K562 (cell line): ENCODE results near the gene IL37. TPM values are rescaled to one million over a fixed set of nuclear protein-coding genes. Genes with fewer than 3 reads are reported as not detected.

Experiments used
- ZNF551 ChIP-seq: fragments of 250-450 bp; sonication (Bioruptor Pico); IDR thresholded peaks from 2 replicates; pipeline ENCODE4 v1.5.0; 2021; ENCODE audit warnings: mild to moderate bottlenecking, moderate library complexity
- polyA plus RNA-seq, 8 experiments: library from polyadenylated mRNA; depleted of rRNA in 4 of 8; stranded (reverse) in 5 of 8; unstranded in 3 of 8; fragments of >200 nt; fragmentation: Nextera tagmentation in 2 of 8; fragmentation: Illumina TruSeq in 1 of 8; extraction: Ambion mirVana in 2 of 8; extraction: Trizol in 1 of 8; gene quantifications; 2 replicates each; pipeline versions ENCODE4 v1.2.1 to v1.2.3, GENCODE V29; 2011 to 2014; ENCODE audit warnings: inconsistent platforms in 1 of 8, missing spikeins in 1 of 8
- total RNA-seq, 7 experiments: library from RNA; depleted of rRNA in 6 of 7; stranded (reverse); fragments of >200 nt in 6 of 7; fragmentation: Illumina TruSeq in 2 of 7; extraction: Trizol in 2 of 7; gene quantifications; 2 replicates each; pipeline versions ENCODE4 v1.2.1 to v1.2.3, GENCODE V29; 2011 to 2021; ENCODE audit warnings: low replicate concordance in 1 of 7
- TF ChIP-seq, protein P1 (sequence below): fragments of 250-450 bp; sonication (Bioruptor Pico); IDR thresholded peaks from 2 replicates; pipeline ENCODE4 v1.8.0; 2021; ENCODE audit warnings: moderate library complexity, mild to moderate bottlenecking, inconsistent platforms
- TF ChIP-seq, protein P2 (sequence below): sonication (generic); formaldehyde crosslinking; IDR thresholded peaks from 2 replicates; pipeline ENCODE4 v1.8.1; 2023; ENCODE audit warnings: mild to moderate bottlenecking, missing genetic modification reagents, moderate library complexity
- TF ChIP-seq, protein P3 (sequence below): fragments of 450-650 bp; IDR thresholded peaks from 2 replicates; pipeline ENCODE4 v1.6.1; 2016; ENCODE audit warnings: mild to moderate bottlenecking, moderate library complexity

The IL37 gene
- total and polyA plus RNA-seq, 9 of the 15 experiments (the other 6 are each of a cell fraction or from before 2014, with no cell fraction given): not detected

- TF ChIP-seq, protein P1, sequence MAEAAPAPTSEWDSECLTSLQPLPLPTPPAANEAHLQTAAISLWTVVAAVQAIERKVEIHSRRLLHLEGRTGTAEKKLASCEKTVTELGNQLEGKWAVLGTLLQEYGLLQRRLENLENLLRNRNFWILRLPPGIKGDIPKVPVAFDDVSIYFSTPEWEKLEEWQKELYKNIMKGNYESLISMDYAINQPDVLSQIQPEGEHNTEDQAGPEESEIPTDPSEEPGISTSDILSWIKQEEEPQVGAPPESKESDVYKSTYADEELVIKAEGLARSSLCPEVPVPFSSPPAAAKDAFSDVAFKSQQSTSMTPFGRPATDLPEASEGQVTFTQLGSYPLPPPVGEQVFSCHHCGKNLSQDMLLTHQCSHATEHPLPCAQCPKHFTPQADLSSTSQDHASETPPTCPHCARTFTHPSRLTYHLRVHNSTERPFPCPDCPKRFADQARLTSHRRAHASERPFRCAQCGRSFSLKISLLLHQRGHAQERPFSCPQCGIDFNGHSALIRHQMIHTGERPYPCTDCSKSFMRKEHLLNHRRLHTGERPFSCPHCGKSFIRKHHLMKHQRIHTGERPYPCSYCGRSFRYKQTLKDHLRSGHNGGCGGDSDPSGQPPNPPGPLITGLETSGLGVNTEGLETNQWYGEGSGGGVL (CRISPR knock-in tag): no peak
- TF ChIP-seq, protein P2, sequence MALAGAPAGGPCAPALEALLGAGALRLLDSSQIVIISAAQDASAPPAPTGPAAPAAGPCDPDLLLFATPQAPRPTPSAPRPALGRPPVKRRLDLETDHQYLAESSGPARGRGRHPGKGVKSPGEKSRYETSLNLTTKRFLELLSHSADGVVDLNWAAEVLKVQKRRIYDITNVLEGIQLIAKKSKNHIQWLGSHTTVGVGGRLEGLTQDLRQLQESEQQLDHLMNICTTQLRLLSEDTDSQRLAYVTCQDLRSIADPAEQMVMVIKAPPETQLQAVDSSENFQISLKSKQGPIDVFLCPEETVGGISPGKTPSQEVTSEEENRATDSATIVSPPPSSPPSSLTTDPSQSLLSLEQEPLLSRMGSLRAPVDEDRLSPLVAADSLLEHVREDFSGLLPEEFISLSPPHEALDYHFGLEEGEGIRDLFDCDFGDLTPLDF (CRISPR knock-in tag): no peak
- no peak for TF ChIP-seq ZNF551 (CRISPR knock-in tag)
- TF ChIP-seq, protein P3, sequence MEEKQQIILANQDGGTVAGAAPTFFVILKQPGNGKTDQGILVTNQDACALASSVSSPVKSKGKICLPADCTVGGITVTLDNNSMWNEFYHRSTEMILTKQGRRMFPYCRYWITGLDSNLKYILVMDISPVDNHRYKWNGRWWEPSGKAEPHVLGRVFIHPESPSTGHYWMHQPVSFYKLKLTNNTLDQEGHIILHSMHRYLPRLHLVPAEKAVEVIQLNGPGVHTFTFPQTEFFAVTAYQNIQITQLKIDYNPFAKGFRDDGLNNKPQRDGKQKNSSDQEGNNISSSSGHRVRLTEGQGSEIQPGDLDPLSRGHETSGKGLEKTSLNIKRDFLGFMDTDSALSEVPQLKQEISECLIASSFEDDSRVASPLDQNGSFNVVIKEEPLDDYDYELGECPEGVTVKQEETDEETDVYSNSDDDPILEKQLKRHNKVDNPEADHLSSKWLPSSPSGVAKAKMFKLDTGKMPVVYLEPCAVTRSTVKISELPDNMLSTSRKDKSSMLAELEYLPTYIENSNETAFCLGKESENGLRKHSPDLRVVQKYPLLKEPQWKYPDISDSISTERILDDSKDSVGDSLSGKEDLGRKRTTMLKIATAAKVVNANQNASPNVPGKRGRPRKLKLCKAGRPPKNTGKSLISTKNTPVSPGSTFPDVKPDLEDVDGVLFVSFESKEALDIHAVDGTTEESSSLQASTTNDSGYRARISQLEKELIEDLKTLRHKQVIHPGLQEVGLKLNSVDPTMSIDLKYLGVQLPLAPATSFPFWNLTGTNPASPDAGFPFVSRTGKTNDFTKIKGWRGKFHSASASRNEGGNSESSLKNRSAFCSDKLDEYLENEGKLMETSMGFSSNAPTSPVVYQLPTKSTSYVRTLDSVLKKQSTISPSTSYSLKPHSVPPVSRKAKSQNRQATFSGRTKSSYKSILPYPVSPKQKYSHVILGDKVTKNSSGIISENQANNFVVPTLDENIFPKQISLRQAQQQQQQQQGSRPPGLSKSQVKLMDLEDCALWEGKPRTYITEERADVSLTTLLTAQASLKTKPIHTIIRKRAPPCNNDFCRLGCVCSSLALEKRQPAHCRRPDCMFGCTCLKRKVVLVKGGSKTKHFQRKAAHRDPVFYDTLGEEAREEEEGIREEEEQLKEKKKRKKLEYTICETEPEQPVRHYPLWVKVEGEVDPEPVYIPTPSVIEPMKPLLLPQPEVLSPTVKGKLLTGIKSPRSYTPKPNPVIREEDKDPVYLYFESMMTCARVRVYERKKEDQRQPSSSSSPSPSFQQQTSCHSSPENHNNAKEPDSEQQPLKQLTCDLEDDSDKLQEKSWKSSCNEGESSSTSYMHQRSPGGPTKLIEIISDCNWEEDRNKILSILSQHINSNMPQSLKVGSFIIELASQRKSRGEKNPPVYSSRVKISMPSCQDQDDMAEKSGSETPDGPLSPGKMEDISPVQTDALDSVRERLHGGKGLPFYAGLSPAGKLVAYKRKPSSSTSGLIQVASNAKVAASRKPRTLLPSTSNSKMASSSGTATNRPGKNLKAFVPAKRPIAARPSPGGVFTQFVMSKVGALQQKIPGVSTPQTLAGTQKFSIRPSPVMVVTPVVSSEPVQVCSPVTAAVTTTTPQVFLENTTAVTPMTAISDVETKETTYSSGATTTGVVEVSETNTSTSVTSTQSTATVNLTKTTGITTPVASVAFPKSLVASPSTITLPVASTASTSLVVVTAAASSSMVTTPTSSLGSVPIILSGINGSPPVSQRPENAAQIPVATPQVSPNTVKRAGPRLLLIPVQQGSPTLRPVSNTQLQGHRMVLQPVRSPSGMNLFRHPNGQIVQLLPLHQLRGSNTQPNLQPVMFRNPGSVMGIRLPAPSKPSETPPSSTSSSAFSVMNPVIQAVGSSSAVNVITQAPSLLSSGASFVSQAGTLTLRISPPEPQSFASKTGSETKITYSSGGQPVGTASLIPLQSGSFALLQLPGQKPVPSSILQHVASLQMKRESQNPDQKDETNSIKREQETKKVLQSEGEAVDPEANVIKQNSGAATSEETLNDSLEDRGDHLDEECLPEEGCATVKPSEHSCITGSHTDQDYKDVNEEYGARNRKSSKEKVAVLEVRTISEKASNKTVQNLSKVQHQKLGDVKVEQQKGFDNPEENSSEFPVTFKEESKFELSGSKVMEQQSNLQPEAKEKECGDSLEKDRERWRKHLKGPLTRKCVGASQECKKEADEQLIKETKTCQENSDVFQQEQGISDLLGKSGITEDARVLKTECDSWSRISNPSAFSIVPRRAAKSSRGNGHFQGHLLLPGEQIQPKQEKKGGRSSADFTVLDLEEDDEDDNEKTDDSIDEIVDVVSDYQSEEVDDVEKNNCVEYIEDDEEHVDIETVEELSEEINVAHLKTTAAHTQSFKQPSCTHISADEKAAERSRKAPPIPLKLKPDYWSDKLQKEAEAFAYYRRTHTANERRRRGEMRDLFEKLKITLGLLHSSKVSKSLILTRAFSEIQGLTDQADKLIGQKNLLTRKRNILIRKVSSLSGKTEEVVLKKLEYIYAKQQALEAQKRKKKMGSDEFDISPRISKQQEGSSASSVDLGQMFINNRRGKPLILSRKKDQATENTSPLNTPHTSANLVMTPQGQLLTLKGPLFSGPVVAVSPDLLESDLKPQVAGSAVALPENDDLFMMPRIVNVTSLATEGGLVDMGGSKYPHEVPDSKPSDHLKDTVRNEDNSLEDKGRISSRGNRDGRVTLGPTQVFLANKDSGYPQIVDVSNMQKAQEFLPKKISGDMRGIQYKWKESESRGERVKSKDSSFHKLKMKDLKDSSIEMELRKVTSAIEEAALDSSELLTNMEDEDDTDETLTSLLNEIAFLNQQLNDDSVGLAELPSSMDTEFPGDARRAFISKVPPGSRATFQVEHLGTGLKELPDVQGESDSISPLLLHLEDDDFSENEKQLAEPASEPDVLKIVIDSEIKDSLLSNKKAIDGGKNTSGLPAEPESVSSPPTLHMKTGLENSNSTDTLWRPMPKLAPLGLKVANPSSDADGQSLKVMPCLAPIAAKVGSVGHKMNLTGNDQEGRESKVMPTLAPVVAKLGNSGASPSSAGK: no peak
These were observed 22.3 kb downstream of the IL37 start (continued) for GRCh38 chr2:112933261-112933660.
